Breast epithelium (tissue), 4 donors: ENCODE results near the gene SUSD6. TPM values are rescaled to one million over a fixed set of nuclear protein-coding genes. Genes with fewer than 3 reads are reported as not detected.

Experiments used
- DNase-seq, 2 donors: peaks; one replicate each; pipeline ENCODE4 v3.0.0-alpha.2; 2019; ENCODE audit warnings: low spot score in 2 of 2
- H3K27ac ChIP-seq, 2 donors: fragments of 200-600 bp; sonication (generic) in 1 of 2; one replicate each; pipeline ENCODE4 v1.5.1; 2016 to 2019; ENCODE audit warnings: mild to moderate bottlenecking in 1 of 2
- H3K27me3 ChIP-seq, 2 donors: fragments of 200-600 bp; sonication (generic) in 1 of 2; one replicate each; pipeline versions ENCODE4 v1.5.1 to v1.6.0; 2017 to 2019; ENCODE audit warnings: control low read depth in 1 of 2, mild to moderate bottlenecking in 1 of 2
- H3K36me3 ChIP-seq: fragments of 200-600 bp; one replicate; pipeline ENCODE4 v1.5.1; 2019
- H3K4me1 ChIP-seq, 2 donors: fragments of 200-600 bp; sonication (generic); one replicate each; pipeline ENCODE4 v1.5.1; 2016 to 2019; ENCODE audit warnings: control low read depth in 1 of 2
- H3K4me3 ChIP-seq, 3 donors: fragments of 200-600 bp; sonication (generic); 1 replicate in 2 of 3; 2 replicates in 1 of 3; pipeline ENCODE4 v1.5.1; 2016 to 2019; ENCODE audit warnings: mild to moderate bottlenecking in 3 of 3, moderate library complexity in 2 of 3
- H3K9me3 ChIP-seq, 2 donors: fragments of 200-600 bp; sonication (generic) in 1 of 2; one replicate each; pipeline ENCODE4 v1.5.1; 2016 to 2019; ENCODE audit warnings: control low read depth in 1 of 2
- CTCF ChIP-seq, 3 donors: fragments of 450-650 bp; IDR thresholded peaks; one replicate each; pipeline ENCODE4 v1.5.1; 2016 to 2017; ENCODE audit warnings: antibody characterized with exemption in 3 of 3, mild to moderate bottlenecking in 3 of 3, moderate library complexity in 3 of 3
- POLR2A ChIP-seq: fragments of 450-650 bp; IDR thresholded peaks from one replicate; pipeline ENCODE4 v1.6.1; 2016; ENCODE audit warnings: antibody characterized with exemption, mild to moderate bottlenecking, moderate library complexity
- POLR2AphosphoS5 ChIP-seq, 3 donors: sonication (generic); formaldehyde crosslinking; IDR thresholded peaks; one replicate each; pipeline ENCODE4 v1.6.1; 2017; ENCODE audit warnings: antibody characterized with exemption in 3 of 3
- intact Hi-C: fragments of 100-400 bp; cut with DNase I; formaldehyde crosslinking; loops from one replicate; pipeline ENCODE4 v1.15.1; 2023; ENCODE audit warnings: low total_unique reads
- total RNA-seq, 3 donors: library from RNA; depleted of rRNA; stranded (reverse); fragments of >200 nt; gene quantifications; one replicate each; pipeline ENCODE4 v1.1.0, GENCODE V29; 2016

The SUSD6 gene
- total RNA-seq, 3 donors from 2014 or later, result 30.2 to 55.9 (median 55.7) TPM

GRCh38 chr14:69711477-69711876, 100.1 kb downstream of the SUSD6 start:
- H3K27ac ChIP-seq, result peak overlapping the region; percentile 85 to 89
- no peak for DNase-seq
- peak overlapping the region in 1 of 3 donors; percentile 17 for H3K4me3 ChIP-seq
- no peaks in the 10 kb centered on the region for H3K36me3 ChIP-seq
- no peaks in the 10 kb centered on the region for H3K9me3 ChIP-seq
- no peak for TF ChIP-seq POLR2AphosphoS5 (IDR thresholded peaks at IDR 0.05)
- no peak for TF ChIP-seq CTCF (IDR thresholded peaks at IDR 0.05)
- TF ChIP-seq POLR2A, result no peak
- intact Hi-C loops, result no loop called here
- peaks cover 15 to 29% of the 10 kb centered on the region in 2 donors for H3K4me1 ChIP-seq
- H3K27me3 ChIP-seq, result no peaks in the 10 kb centered on the region

DNA sequence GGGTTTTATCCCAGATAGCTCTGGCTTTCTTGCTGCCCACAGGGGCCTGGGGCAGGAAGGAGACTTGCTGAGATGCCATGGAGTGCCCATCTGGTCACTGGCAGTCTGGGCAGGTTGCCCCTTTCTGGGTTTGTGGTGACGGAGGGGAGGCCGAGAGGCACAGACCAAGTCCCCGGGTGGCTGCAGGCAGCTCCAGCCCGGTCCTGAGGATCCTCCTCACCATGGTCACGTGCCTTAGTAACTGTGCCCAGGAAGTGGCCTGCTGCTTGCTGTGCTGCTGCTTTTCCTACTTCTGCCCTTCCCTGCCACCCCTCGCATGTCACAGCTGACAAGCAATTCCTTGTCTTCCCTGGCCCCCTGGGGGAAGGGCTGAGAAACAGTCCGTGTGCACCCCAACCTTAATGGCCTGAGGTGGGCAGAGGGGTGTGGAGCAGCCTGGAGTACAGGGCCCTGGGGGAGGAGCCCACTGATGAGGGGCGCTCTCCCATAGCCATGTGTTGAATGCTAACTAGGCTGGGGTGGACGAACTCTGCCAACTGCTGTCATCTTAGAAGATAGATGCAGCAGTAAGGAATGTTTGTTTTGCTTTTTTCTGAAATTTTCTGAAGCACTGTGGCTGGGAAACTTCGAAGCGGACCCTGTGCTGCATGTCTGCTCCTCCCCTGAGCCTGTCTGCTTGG, 100.6 kb downstream of the SUSD6 start:
- DNase-seq, result peak in 1 of 2 donors; percentile 35
- H3K4me1 ChIP-seq, result peaks cover 20 to 31% of the 10 kb centered on the region in 2 donors

GRCh38 chr14:69712599-69713088, 101.2 kb downstream of the SUSD6 start:
- DNase-seq, result peak in 1 of 2 donors; percentile 63
- TF ChIP-seq CTCF (IDR thresholded peaks at IDR 0.05) (no peak), POLR2AphosphoS5 (IDR thresholded peaks at IDR 0.05) (peak in 1 of 3 donors; percentile 7)
- intact Hi-C loops, result no loop called here
- H3K36me3 ChIP-seq, result no peaks in the 10 kb centered on the region
- H3K9me3 ChIP-seq, result no peaks in the 10 kb centered on the region
- peaks cover 20 to 31% of the 10 kb centered on the region in 2 donors for H3K4me1 ChIP-seq
- no peaks in the 10 kb centered on the region for H3K27me3 ChIP-seq
- peak overlapping the region; percentile 85 to 89 for H3K27ac ChIP-seq
- H3K4me3 ChIP-seq, result no peak overlapping the region

More for the DNA sequence above, 100.6 kb downstream of the SUSD6 start:
- intact Hi-C loops, result no loop called here
- no peaks in the 10 kb centered on the region for H3K27me3 ChIP-seq
- TF ChIP-seq CTCF (IDR thresholded peaks at IDR 0.05) (no peak), POLR2AphosphoS5 (IDR thresholded peaks at IDR 0.05) (no peak), POLR2A (no peak)
- peak overlapping the region; percentile 85 to 89 for H3K27ac ChIP-seq
- peak overlapping the region in 1 of 3 donors; percentile 17 for H3K4me3 ChIP-seq
- no peaks in the 10 kb centered on the region for H3K36me3 ChIP-seq
- no peaks in the 10 kb centered on the region for H3K9me3 ChIP-seq

- Histone ChIP-seq H3K9me3 (no peaks in the 10 kb centered on the region), H3K4me3 (no peak overlapping the region), H3K27ac (peak overlapping the region; percentile 85 to 89), H3K36me3 (no peaks in the 10 kb centered on the region), H3K27me3 (no peaks in the 10 kb centered on the region), H3K4me1 (peaks cover 20 to 31% of the 10 kb centered on the region in 2 donors)
- intact Hi-C loops, result no loop called here
- TF ChIP-seq CTCF (IDR thresholded peaks at IDR 0.05), result peak in 1 of 3 donors; percentile 17
- no peak for TF ChIP-seq POLR2A
- DNase-seq, result peak in 1 of 2 donors; percentile 84
Observed at GRCh38 chr14:69713209-69713781, 101.9 kb downstream of the SUSD6 start.
